MCF 10A (cell line): ENCODE measurements around the gene NFYC. TPM values are rescaled to one million over a fixed set of nuclear protein-coding genes. Genes with fewer than 3 reads are reported as not detected.

Experiments used
- BruUV-seq: library from RNA; stranded (reverse); fragments of 400-500 nt; replicated peaks from 2 replicates; lab custom pipeline; 2021; lab: Mats Ljungman, UMichigan
- CTCF ChIA-PET: fragments of 300-600 bp; sonication (Branson Sonifier 250); formaldehyde crosslinking; extraction: SDS; loops from one replicate; lab custom pipeline; 2021; ENCODE audit warnings: antibody characterized with exemption, inconsistent platforms; lab: Yijun Ruan, JAX
- POLR2A ChIA-PET: fragments of 300-600, 350-650 bp; sonication (Branson Sonifier 250); formaldehyde crosslinking; extraction: SDS; loops from one replicate; lab custom pipeline; 2020; ENCODE audit warnings: antibody characterized with exemption, inconsistent platforms; lab: Yijun Ruan, JAX
- DNase-seq: peaks from one replicate; pipeline ENCODE4 v3.0.0-alpha.2; 2018; ENCODE audit not compliant: unreplicated experiment
- H3K27ac Mint-ChIP-seq: one replicate; pipeline ENCODE4 v1.8.0; 2022; ENCODE audit warnings: mild to moderate bottlenecking, low read depth, mixed read lengths; ENCODE audit not compliant: unreplicated experiment
- H3K27me3 Mint-ChIP-seq: one replicate; pipeline ENCODE4 v1.8.0; 2022; ENCODE audit warnings: mixed read lengths; ENCODE audit not compliant: insufficient read depth, unreplicated experiment
- H3K36me3 Mint-ChIP-seq: one replicate; pipeline ENCODE4 v1.8.0; 2022; ENCODE audit warnings: mild to moderate bottlenecking, moderate library complexity, mixed read lengths; ENCODE audit not compliant: insufficient read depth, unreplicated experiment
- H3K4me1 Mint-ChIP-seq: one replicate; pipeline ENCODE4 v1.8.0; 2022; ENCODE audit warnings: mixed read lengths; ENCODE audit not compliant: insufficient read depth, unreplicated experiment
- H3K4me3 Mint-ChIP-seq: one replicate; pipeline ENCODE4 v1.8.0; 2022; ENCODE audit warnings: mild to moderate bottlenecking, moderate library complexity, mixed read lengths; ENCODE audit not compliant: unreplicated experiment
- H3K9me3 Mint-ChIP-seq: one replicate; pipeline ENCODE4 v1.8.0; 2022; ENCODE audit warnings: mixed read lengths; ENCODE audit not compliant: unreplicated experiment
- intact Hi-C: fragments of 100-400 bp; cut with micrococcal nuclease; formaldehyde crosslinking; loops from 2 replicates; pipeline ENCODE4 v1.14.1; 2022
- total RNA-seq: library from RNA; stranded (reverse); gene quantifications from 2 replicates; pipeline ENCODE4 v1.2.3, GENCODE V29; 2022
- TF ChIP-seq, protein P1 (sequence below): fragments of 200-600 bp; IDR thresholded peaks from one replicate; pipeline ENCODE4 v1.8.0; 2022; ENCODE audit warnings: antibody characterized with exemption, mild to moderate bottlenecking; ENCODE audit not compliant: unreplicated experiment

NFYC gene
- total RNA-seq, 1 experiment from 2014 or later = 69.6 TPM

DNA sequence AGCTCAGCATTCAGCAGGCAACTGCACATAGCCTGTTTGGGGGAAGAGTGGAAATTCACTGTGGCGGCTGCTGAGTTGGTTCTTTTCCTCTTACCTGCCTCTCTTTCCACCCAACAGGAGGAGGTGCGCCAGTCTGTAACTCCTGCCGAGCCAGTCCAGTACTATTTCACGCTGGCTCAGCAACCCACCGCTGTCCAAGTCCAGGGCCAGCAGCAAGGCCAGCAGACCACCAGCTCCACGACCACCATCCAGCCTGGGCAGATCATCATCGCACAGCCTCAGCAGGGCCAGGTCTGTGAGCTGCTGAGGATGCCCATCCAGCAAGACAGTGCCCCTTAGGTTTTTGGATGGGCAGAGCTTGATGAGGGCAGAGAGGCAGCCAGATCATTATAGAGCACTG is 66.5 kb downstream of the NFYC start:
- no TSS peak for BruUV-seq
- intact Hi-C loops = loop anchor here (5.0 kb wide), 1 partner anchor 61 kb away; no protein-coding TSS in a partner anchor
- peaks cover 97% of the 10 kb centered on the region for H3K36me3 Mint-ChIP-seq
- no peak for DNase-seq
- H3K27ac Mint-ChIP-seq = no peak overlapping the region
- no peaks in the 10 kb centered on the region for H3K27me3 Mint-ChIP-seq
- H3K4me3 Mint-ChIP-seq = no peak overlapping the region
- ChIA-PET CTCF (interaction anchor here (0.6 to 6.0 kb wide), 5 partner anchors 11 to 82 kb away, joined by 3 to 47 read pairs (median 3); no protein-coding TSS in a partner anchor), POLR2A (interaction anchor here (1.1 kb wide), 1 partner anchor 65 kb away, joined by 3 read pairs; no protein-coding TSS in a partner anchor)
- H3K9me3 Mint-ChIP-seq = no peaks in the 10 kb centered on the region
- H3K4me1 Mint-ChIP-seq = peaks cover 15% of the 10 kb centered on the region
- TF ChIP-seq, protein P1, sequence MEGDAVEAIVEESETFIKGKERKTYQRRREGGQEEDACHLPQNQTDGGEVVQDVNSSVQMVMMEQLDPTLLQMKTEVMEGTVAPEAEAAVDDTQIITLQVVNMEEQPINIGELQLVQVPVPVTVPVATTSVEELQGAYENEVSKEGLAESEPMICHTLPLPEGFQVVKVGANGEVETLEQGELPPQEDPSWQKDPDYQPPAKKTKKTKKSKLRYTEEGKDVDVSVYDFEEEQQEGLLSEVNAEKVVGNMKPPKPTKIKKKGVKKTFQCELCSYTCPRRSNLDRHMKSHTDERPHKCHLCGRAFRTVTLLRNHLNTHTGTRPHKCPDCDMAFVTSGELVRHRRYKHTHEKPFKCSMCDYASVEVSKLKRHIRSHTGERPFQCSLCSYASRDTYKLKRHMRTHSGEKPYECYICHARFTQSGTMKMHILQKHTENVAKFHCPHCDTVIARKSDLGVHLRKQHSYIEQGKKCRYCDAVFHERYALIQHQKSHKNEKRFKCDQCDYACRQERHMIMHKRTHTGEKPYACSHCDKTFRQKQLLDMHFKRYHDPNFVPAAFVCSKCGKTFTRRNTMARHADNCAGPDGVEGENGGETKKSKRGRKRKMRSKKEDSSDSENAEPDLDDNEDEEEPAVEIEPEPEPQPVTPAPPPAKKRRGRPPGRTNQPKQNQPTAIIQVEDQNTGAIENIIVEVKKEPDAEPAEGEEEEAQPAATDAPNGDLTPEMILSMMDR = no peak

DNA sequence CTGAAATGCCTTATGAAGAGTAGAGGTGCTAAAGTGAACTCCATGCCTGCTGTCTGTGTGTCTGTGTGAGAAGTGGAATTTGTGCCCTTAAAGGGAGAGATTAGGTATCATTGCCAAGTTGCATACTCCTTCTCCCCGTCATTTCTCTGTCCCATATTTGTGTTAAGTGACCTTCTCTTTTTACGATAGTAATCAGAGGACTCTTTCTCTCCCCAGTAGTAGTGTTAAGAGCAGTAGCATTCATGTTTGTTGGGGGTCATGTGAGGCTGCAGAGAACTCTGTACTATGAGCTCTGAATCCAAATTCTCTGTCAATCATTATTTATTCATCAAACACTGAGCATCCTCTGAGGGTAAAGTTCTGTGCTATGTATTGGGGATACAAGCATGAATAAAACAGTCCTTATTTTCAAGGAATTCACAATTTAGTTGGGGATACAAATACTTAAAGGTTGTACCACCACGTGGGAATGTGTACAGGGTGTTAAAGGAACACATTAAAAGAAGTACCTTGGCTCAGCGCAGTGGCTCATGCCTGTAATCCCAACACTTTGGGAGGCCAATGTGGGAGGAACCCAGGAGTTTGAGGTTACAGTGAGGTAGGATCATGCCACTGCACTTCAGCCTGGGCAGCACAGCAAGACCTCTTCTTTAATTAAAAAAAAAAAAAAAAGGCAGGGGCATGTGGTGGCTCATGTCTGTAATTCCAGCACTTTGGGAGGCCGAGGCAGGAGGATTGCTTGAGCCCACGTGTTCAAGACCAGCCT is 67.3 kb downstream of the NFYC start:
- Mint-ChIP-seq H3K4me1 (peaks cover 15% of the 10 kb centered on the region), H3K4me3 (no peak overlapping the region), H3K27me3 (no peaks in the 10 kb centered on the region), H3K27ac (no peak overlapping the region), H3K9me3 (no peaks in the 10 kb centered on the region), H3K36me3 (peaks cover 97% of the 10 kb centered on the region)
- ChIA-PET POLR2A (interaction anchor here (1.1 kb wide), 1 partner anchor 66 kb away, joined by 3 read pairs; no protein-coding TSS in a partner anchor), CTCF (interaction anchor here (0.6 to 6.0 kb wide), 4 partner anchors 14 to 30 kb away, joined by 3 to 47 read pairs (median 3); no protein-coding TSS in a partner anchor)
- BruUV-seq = no TSS peak
- TF ChIP-seq, protein P1 = no peak
- DNase-seq = no peak
- intact Hi-C loops = loop anchor here (5.0 kb wide), 1 partner anchor 61 kb away; no protein-coding TSS in a partner anchor

DNA sequence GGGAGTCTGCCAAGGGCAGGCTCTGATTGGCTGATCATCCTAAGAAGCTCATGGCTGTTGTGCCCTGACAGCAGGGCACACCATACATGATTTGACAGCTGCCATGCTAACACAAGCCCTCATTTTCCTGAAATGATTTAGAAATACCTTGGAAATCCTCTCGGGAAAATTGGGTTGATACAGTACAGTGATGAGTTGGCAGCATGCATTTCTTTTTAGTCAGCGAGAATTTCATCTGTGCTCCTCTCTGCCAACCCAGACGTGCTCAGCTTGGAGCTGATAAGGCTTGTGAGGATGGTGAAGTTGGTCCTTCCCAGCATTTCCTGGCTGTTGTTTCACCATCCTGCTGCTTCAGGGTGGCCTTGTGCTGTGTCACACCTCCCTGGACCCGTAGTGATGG is 69.5 kb downstream of the NFYC start:
- Mint-ChIP-seq H3K4me1 (no peaks in the 10 kb centered on the region), H3K9me3 (no peaks in the 10 kb centered on the region), H3K27ac (no peak overlapping the region), H3K4me3 (no peak overlapping the region), H3K36me3 (peaks cover 97% of the 10 kb centered on the region), H3K27me3 (no peaks in the 10 kb centered on the region)
- DNase-seq = no peak
- ChIA-PET CTCF (interaction anchor here (6.0 kb wide), 1 partner anchor 12 kb away, joined by 47 read pairs; no protein-coding TSS in a partner anchor), POLR2A (no interaction called here)
- intact Hi-C loops = no loop called here
- BruUV-seq = no TSS peak
- TF ChIP-seq, protein P1 = no peak
